HEK293T (cell line): ENCODE data around the gene TCFL5.

Experiments used
- CTBP1 ChIP-seq: fragments of 450-650 bp; IDR thresholded peaks from 2 replicates; pipeline ENCODE4 v1.6.1; 2016; ENCODE audit warnings: borderline replicate concordance
- FOXM1 ChIP-seq: fragments of 450-650 bp; IDR thresholded peaks from 2 replicates; pipeline ENCODE4 v1.6.1; 2017; ENCODE audit warnings: mild to moderate bottlenecking, borderline replicate concordance
- L3MBTL2 ChIP-seq: fragments of 450-650 bp; conservative IDR thresholded peaks from 2 replicates; pipeline ENCODE4 v1.6.1; 2016; ENCODE audit warnings: mild to moderate bottlenecking
- SUZ12 ChIP-seq: fragments of 450-650 bp; IDR thresholded peaks from 2 replicates; pipeline ENCODE4 v1.6.1; 2016; ENCODE audit warnings: mild to moderate bottlenecking
- ZNF384 ChIP-seq: fragments of 450-650 bp; IDR thresholded peaks from 2 replicates; pipeline ENCODE4 v1.6.1; 2016

- TF ChIP-seq ZNF384 (no peak), FOXM1 (no peak), CTBP1 (no peak), SUZ12 (no peak), L3MBTL2 (no peak)
Measured at GRCh38 chr20:62816031-62816883, 45.4 kb downstream of the TCFL5 start.
